Loucy (cell line): ENCODE results near the gene CCL5.

Source experiments
- H2AFZ ChIP-seq: fragments of 200-600 bp; sonication (generic); 2 replicates; pipeline ENCODE4 v1.6.0; 2016; ENCODE audit warnings: antibody characterized with exemption, mild to moderate bottlenecking, low read length, moderate library complexity
- H3F3A ChIP-seq: fragments of 200-600 bp; 2 replicates; pipeline ENCODE4 v1.6.0; 2016; ENCODE audit warnings: antibody characterized with exemption, low read depth, mild to moderate bottlenecking
- H3K27me3 ChIP-seq: fragments of 200-600 bp; sonication (generic); 2 replicates; pipeline ENCODE4 v1.6.1; 2014; ENCODE audit warnings: low read length, mild to moderate bottlenecking; ENCODE audit not compliant: insufficient read depth, poor library complexity, severe bottlenecking
- H3K36me3 ChIP-seq: fragments of 200-600 bp; sonication (generic); 2 replicates; pipeline ENCODE4 v1.6.1; 2016; ENCODE audit warnings: low read length; ENCODE audit not compliant: insufficient read depth
- H3K4me1 ChIP-seq: fragments of 200-600 bp; sonication (generic); 2 replicates; pipeline ENCODE4 v1.5.1; 2014; ENCODE audit warnings: low read length, mild to moderate bottlenecking; ENCODE audit not compliant: insufficient read depth, poor library complexity, severe bottlenecking
- H3K4me2 ChIP-seq: fragments of 200-600 bp; sonication (generic); 2 replicates; pipeline ENCODE4 v1.6.0; 2014; ENCODE audit warnings: antibody characterized with exemption, low read length, low read depth, mild to moderate bottlenecking; ENCODE audit not compliant: poor library complexity, severe bottlenecking
- H3K4me3 ChIP-seq: fragments of 200-600 bp; sonication (generic); 2 replicates; pipeline ENCODE4 v1.5.1; 2014; ENCODE audit warnings: low read length, mild to moderate bottlenecking, mixed read lengths; ENCODE audit not compliant: poor library complexity, severe bottlenecking
- H3K79me2 ChIP-seq: fragments of 200-600 bp; sonication (generic); 2 replicates; pipeline ENCODE4 v1.6.1; 2014; ENCODE audit warnings: low read length; ENCODE audit not compliant: insufficient read depth
- H3K9ac ChIP-seq: fragments of 200-600 bp; sonication (generic); 2 replicates; pipeline ENCODE4 v1.6.0; 2014; ENCODE audit warnings: mild to moderate bottlenecking, low read depth, low read length, moderate library complexity; ENCODE audit not compliant: poor library complexity, severe bottlenecking
- H3K9me2 ChIP-seq: fragments of 200-600 bp; sonication (generic); replicated peaks from 2 replicates; pipeline ENCODE4 v1.6.1; 2016; ENCODE audit warnings: low read depth, low read length, mixed read lengths
- H3K9me3 ChIP-seq: fragments of 200-600 bp; sonication (generic); 2 replicates; pipeline ENCODE4 v1.6.1; 2014; ENCODE audit warnings: mild to moderate bottlenecking, antibody characterized with exemption, low read length, low read depth; ENCODE audit not compliant: insufficient read depth
- H4K20me1 ChIP-seq: fragments of 200-600 bp; sonication (generic); 2 replicates; pipeline ENCODE4 v1.6.0; 2014; ENCODE audit warnings: antibody characterized with exemption, low read length, mild to moderate bottlenecking; ENCODE audit not compliant: insufficient read depth, poor library complexity, severe bottlenecking
- CTCF ChIP-seq: fragments of 200-600 bp; sonication (generic); conservative IDR thresholded peaks from 2 replicates; pipeline ENCODE4 v1.5.1; 2014; ENCODE audit warnings: mild to moderate bottlenecking, antibody characterized with exemption, low read length
- EZH2phosphoT487 ChIP-seq: fragments of 200-600 bp; IDR thresholded peaks from 2 replicates; pipeline ENCODE4 v1.6.1; 2018; ENCODE audit warnings: antibody characterized with exemption, mild to moderate bottlenecking, moderate library complexity, borderline replicate concordance

Gene CCL5

DNA sequence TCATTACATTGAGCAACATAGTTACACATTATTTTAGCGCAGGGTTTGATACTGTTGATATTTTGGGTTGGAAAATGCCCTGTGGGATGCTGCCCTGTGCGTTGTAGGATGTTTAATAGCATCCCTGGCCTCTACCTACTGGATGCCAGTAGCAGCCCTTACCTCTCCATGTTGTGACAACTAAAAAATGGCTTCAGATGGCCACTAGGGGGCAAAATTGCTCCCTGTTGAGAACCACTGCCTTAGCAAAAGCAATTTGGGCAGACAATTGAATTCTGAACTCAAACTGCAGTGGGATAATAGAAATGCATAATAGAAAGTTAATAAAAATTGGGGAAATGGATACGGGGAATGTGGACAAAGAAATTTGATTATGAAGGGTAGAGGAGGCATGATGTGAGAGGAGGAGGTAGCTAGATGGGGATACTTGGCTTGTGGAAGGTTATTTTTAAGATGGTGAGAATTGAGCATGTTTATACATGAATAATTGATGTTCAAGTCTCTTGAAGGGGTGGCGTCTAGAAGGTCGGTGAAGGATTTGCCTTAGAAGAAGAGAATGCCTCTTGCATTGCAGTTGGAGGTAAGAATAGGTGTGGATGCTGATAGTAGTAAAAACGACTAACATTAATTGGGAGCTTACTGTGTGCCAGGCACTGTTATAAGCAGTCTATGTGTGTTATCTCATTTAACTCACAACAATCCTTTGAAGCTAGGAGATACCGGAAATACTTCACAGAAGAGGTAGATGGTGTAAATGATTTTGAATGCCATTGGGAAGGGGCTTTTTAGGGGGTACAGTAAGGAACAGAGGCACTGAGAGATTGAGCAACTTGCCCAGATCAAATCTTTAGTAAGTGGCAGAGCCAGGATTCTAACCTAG, 30.5 kb downstream of the CCL5 start:
- H3K4me1 ChIP-seq, result no peaks in the 10 kb centered on the region
- H3K27me3 ChIP-seq, result no peaks in the 10 kb centered on the region
- no peaks in the 10 kb centered on the region for H4K20me1 ChIP-seq
- H3K9me2 ChIP-seq, result no peaks in the 10 kb centered on the region
- TF ChIP-seq CTCF (peak; percentile 96), EZH2phosphoT487 (no peak)
- no peak overlapping the region for H3K4me2 ChIP-seq
- H2AFZ ChIP-seq, result no peak overlapping the region
- H3K9ac ChIP-seq, result no peak overlapping the region
- no peaks in the 10 kb centered on the region for H3F3A ChIP-seq
- no peaks in the 10 kb centered on the region for H3K79me2 ChIP-seq
- H3K9me3 ChIP-seq, result no peaks in the 10 kb centered on the region
- no peak overlapping the region for H3K4me3 ChIP-seq
- peaks cover 50% of the 10 kb centered on the region; the same call in 1 of the 2 replicates for H3K36me3 ChIP-seq

GRCh38 chr17:35847633-35848373, 32.4 kb downstream of the CCL5 start:
- no peaks in the 10 kb centered on the region for H3K79me2 ChIP-seq
- H3K36me3 ChIP-seq, result peaks cover 68% of the 10 kb centered on the region
- H3K9me2 ChIP-seq, result no peaks in the 10 kb centered on the region
- no peak overlapping the region for H3K4me3 ChIP-seq
- TF ChIP-seq EZH2phosphoT487 (no peak), CTCF (no peak)
- no peak overlapping the region for H3K9ac ChIP-seq
- H3K4me1 ChIP-seq, result no peaks in the 10 kb centered on the region
- no peaks in the 10 kb centered on the region for H4K20me1 ChIP-seq
- H3K27me3 ChIP-seq, result no peaks in the 10 kb centered on the region
- no peak overlapping the region for H3K4me2 ChIP-seq
- H3K9me3 ChIP-seq, result no peaks in the 10 kb centered on the region
- no peaks in the 10 kb centered on the region for H3F3A ChIP-seq
- H2AFZ ChIP-seq, result no peak overlapping the region

DNA sequence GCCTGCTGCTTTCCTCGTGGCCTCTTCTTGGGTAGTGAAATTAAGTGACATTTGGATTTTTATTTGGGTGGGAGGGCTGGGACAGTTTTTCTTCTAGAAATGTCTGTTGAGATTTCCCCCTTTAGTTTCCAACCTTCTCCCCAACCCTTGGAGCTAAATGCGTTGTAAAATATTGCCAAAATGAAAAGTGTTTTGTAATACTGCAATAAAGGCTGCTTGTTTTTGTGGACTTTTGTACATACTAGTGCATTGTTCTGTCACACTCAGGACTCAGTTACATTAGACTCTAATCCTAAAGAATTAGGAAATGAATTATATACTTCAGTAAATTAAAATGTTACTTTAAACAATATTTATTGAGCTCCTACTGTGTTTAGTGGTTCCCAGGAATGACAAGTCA, 33.2 kb downstream of the CCL5 start:
- H3K4me2 ChIP-seq, result no peak overlapping the region

More for the DNA sequence above, 33.2 kb downstream of the CCL5 start:
- H3K9me2 ChIP-seq, result no peaks in the 10 kb centered on the region
- no peaks in the 10 kb centered on the region for H3K9me3 ChIP-seq
- H4K20me1 ChIP-seq, result no peaks in the 10 kb centered on the region
- no peaks in the 10 kb centered on the region for H3K79me2 ChIP-seq
- H3K4me3 ChIP-seq, result no peak overlapping the region
- TF ChIP-seq CTCF (no peak), EZH2phosphoT487 (no peak)
- no peaks in the 10 kb centered on the region for H3F3A ChIP-seq
- no peak overlapping the region for H3K9ac ChIP-seq
- no peaks in the 10 kb centered on the region for H3K27me3 ChIP-seq
- no peaks in the 10 kb centered on the region for H3K4me1 ChIP-seq
- H2AFZ ChIP-seq, result no peak overlapping the region
- H3K36me3 ChIP-seq, result peaks cover 76% of the 10 kb centered on the region
